IMR-90 (cell line): ENCODE measurements around the gene MLIP.
A peak's percentile ranks its signal among the peaks of the same experiment; 100 is the strongest.

ENCODE experiments used
- CEBPB ChIP-seq: IDR thresholded peaks from 2 replicates; pipeline ENCODE4 v1.6.1; 2012; ENCODE audit warnings: low read depth, low read length, improper control_type of control experiment
- CHD1 ChIP-seq: IDR thresholded peaks from 2 replicates; pipeline ENCODE4 v1.6.1; 2012; ENCODE audit warnings: low read depth, low read length, improper control_type of control experiment
- CTCF ChIP-seq: conservative IDR thresholded peaks from 2 replicates; pipeline ENCODE4 v1.5.1; 2012; ENCODE audit warnings: mild to moderate bottlenecking, low read depth, low read length, improper control_type of control experiment
- ELK1 ChIP-seq: fragments of 150-350 bp; IDR thresholded peaks from 2 replicates; pipeline ENCODE4 v1.6.1; 2016; ENCODE audit warnings: low read depth, mild to moderate bottlenecking, low read length, moderate library complexity, borderline replicate concordance
- MXI1 ChIP-seq: IDR thresholded peaks from 2 replicates; pipeline ENCODE4 v1.6.1; 2012; ENCODE audit warnings: low read depth, mild to moderate bottlenecking, low read length, moderate library complexity, borderline replicate concordance
- NFE2L2 ChIP-seq: fragments of 150-350 bp; IDR thresholded peaks from 2 replicates; pipeline ENCODE4 v1.6.1; 2016; ENCODE audit warnings: low read depth, mild to moderate bottlenecking, low read length
- POLR2A ChIP-seq: IDR thresholded peaks from 2 replicates; pipeline ENCODE4 v1.6.1; 2012; ENCODE audit warnings: mild to moderate bottlenecking, low read depth, low read length
- RAD21 ChIP-seq: IDR thresholded peaks from 2 replicates; pipeline ENCODE4 v1.6.1; 2012; ENCODE audit warnings: low read length, improper control_type of control experiment
- RCOR1 ChIP-seq: IDR thresholded peaks from 2 replicates; pipeline ENCODE4 v1.6.1; 2012; ENCODE audit warnings: mild to moderate bottlenecking, low read length, improper control_type of control experiment; ENCODE audit not compliant: insufficient replicate concordance
- RFX5 ChIP-seq: IDR thresholded peaks from 2 replicates; pipeline ENCODE4 v1.8.0; 2012; ENCODE audit warnings: low read depth, mild to moderate bottlenecking, low read length, moderate library complexity
- SMC3 ChIP-seq: fragments of 150-350 bp; IDR thresholded peaks from 2 replicates; pipeline ENCODE4 v1.6.1; 2016; ENCODE audit warnings: low read depth, mild to moderate bottlenecking, antibody characterized with exemption, low read length, moderate library complexity
- USF2 ChIP-seq: fragments of 150-350 bp; IDR thresholded peaks from 2 replicates; pipeline ENCODE4 v1.6.1; 2017; ENCODE audit warnings: mild to moderate bottlenecking, antibody characterized with exemption, low read length, low read depth

GRCh38 chr6:54134935-54135334 lies 23.7 kb downstream of the MLIP start:
- TF ChIP-seq CHD1 = no peak
- TF ChIP-seq CTCF = no peak
- no peak for TF ChIP-seq POLR2A
- TF ChIP-seq MXI1 = no peak
- no peak for TF ChIP-seq NFE2L2
- no peak for TF ChIP-seq ELK1
- no peak for TF ChIP-seq RCOR1
- TF ChIP-seq CEBPB = peak; percentile 38; the same call in 1 of the 2 replicates
- no peak for TF ChIP-seq SMC3
- TF ChIP-seq USF2 = no peak
- TF ChIP-seq RAD21 = no peak
- TF ChIP-seq RFX5 = no peak
